GM21360 (cell line): Measurements from ENCODE around the gene NEMP2.

ENCODE experiments used
- ATAC-seq: cut with Tn5 transposase; IDR thresholded peaks from one replicate; pipeline ENCODE4 v1.9.1; 2021; ENCODE audit warnings: mild to moderate bottlenecking, moderate library complexity; ENCODE audit not compliant: unreplicated experiment

The NEMP2 gene

DNA sequence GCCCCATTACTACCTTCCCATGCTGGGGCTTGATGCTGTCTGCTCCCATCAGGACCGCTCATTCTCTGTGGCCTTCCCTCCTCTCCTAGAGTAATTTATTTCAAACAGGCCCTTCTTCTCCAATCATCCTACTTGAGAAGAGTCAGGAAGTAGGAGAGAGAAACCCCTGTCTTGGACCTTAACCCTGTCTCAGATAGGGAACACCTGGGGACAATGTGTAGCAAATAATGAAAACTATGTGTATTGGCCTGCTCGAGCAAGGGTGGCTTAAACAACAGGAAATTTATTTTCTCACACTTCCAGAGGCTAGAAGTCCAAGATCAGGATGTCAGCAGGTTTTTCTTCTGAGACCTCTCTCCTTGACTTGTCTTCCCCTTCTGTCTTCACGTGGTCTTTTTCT lies 26.6 kb upstream of the NEMP2 start:
- ATAC-seq, result no peak

- no peak for ATAC-seq
Observed at GRCh38 chr2:190554357-190555006, 20.0 kb upstream of the NEMP2 start.

GRCh38 chr2:190553254-190553653 lies 18.7 kb upstream of the NEMP2 start:
- ATAC-seq, result no peak

GRCh38 chr2:190551928-190552327 lies 17.4 kb upstream of the NEMP2 start:
- peak; percentile 74 for ATAC-seq

DNA sequence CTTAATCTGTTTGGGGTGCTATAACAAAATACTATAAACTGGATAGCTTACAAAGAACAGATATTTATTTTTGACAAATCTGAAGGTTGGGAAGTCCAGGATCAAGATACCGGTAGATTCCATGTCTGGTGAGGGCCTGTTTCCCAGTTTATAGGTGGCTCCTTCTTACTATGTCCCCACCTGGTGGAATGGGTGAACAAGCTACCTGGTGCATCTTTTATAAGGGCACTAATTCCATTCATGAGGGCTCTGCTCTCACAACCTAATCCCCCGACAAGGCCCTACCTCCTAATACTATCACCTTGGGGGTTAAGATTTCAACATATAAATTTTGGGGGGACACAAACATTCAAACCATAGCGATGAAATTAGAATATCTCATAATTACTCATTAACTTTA lies 15.6 kb upstream of the NEMP2 start:
- no peak for ATAC-seq

DNA sequence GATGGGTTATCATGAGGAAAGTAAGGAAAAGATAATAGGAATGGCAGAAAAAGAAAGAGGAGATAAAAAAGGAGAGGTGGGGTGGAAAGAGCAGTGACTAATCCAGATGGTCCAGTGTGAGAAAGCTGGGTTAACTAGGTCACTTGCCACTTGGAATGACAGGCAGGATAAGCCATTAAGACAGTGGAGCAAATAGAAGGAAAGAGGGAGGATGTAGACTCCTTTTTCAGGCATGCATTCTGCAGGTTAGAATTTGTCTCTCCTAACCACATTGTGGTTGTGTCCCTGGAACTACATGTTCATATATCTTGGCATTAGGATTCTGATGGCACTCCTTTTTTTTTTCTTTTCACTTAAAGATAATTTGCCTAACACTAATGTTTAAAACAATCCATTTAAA lies 13.4 kb upstream of the NEMP2 start:
- no peak for ATAC-seq

DNA sequence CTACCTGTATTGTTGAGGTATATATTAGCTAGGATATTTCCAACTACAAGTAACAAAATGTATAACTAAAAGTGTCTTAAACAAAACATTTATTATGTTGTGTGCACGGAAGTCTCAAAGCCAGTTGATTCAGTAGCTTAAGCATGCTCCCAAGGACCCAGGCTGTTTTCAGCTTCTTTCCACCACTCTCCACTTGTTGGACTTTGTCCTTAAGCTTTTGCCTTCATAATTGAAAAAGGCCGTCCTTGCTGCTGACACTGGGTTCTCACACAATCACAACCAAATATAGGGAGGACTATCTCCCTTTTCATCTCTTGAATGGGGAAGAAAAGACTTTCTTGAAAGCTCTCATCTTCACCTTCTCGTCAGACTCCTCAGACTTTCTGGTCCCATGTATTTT lies 12.2 kb upstream of the NEMP2 start:
- no peak for ATAC-seq

DNA sequence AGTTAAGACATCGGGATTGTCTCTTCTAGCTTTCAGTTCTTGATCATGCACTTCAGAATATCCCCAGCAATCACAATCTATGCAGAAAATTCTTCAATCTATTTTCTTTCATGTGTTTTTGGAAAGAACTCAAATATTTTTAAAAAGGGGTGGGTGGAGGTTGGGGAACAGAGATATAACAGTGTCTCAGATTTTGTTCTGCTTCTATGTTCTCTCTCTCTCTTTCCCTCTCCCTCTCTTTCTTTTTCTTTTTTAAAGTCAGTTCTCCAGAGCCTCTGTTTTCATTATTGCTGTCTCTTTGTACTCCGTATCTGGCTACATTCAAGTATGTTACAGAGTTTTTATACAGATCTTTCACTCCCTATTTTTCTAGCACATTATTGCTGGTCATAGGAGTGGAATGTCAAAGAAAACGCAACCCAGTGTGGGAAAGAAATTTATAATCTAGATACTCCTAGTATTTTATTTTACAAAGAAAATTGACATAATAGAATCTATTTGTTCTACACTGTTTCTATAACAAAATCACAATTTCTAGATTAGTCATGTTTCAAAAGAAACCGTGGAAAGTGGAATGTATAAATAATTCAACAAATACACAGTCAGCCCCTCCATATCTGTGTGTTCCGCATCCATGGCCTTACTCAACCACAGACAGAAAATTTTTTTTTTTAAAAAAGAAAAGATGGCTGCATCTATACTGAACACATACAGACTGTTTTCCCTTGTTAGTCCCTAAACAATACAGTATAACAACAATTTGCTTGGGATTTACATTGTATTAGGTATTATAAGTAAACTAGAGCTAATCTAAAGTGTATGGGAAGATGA lies 11.2 kb upstream of the NEMP2 start:
- ATAC-seq, result no peak

- no peak for ATAC-seq
Observed at GRCh38 chr2:190545093-190545492, 10.6 kb upstream of the NEMP2 start.

DNA sequence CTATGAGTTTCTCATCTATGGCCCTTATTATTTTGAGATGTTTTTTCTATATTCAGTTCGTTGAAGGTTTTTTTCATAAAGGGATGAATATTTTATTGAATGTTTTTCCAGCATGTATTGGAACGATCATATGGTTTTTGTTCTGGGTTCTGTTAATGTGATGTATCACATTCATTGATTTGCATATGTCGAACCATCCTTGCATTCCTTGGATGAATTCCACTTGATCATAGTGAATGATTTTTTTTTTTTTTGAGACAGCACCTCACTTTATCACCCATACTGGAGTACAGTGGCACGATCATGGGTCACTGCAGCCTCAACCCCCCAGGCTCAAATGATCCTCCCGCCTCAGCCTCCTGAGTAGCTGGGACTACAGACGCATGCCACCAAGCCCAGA lies 5.5 kb upstream of the NEMP2 start:
- ATAC-seq, result no peak

- ATAC-seq, result no peak
Observed at GRCh38 chr2:190538201-190538600, 3.7 kb upstream of the NEMP2 start.

- ATAC-seq, result no peak
Observed at GRCh38 chr2:190537765-190538164, 3.2 kb upstream of the NEMP2 start.

- no peak for ATAC-seq
Observed at GRCh38 chr2:190535586-190535985, 1.1 kb upstream of the NEMP2 start.

DNA sequence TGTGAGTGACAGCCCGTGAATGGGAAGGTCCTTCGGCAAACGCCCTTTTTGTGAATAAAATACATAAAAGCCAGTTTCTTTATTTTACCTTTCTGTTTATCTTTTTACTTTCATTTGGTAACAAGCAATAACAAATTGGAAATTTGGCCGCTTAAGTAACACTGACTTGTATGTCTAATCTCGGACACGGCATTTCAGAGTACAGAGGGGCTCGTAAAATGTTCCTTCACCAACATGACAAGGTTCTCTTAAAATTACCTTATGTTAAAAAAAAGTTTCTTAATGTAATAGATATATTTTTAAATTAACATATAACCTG lies 558 bp upstream of the NEMP2 start:
- no peak for ATAC-seq

- ATAC-seq, result peak; percentile 19
Observed at GRCh38 chr2:190533968-190534309, 583 bp downstream of the NEMP2 start.

DNA sequence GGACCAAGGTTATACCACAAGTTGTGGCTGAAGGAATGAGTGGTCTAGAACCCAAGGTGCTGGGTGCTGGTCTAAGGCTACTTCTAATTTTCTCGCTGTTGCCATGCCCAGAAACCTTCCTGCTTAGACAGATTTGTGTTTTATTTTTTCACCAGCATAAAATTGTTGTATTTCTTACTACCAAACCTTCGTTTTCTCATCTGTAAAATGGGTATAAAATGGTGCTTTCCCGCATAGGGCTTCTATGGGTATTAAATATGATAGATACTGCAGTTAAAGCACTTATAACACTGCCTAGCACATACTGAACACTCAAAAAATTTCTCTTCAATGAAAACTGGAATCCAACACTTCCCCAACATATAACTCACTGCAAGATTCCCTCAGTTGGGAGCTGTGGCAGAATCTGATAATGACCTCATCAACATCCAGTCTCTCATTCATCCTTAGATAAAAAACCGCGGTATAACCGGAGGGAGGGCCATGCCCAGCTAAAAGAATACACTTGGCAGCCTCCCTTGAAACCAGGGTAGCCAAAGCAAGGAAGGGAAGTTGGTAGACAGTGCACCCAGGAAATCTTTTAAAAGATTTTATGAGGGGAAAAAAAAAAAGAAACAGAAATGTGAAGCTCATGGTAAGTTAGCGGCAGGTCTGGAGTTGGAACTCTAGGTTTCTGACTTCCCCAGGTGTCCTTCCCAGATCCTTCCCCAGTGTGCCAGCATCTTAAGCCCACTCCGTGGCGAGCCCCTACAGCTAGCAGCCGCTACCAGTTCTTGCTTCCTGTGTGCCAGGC lies 1.2 kb downstream of the NEMP2 start:
- no peak for ATAC-seq

GRCh38 chr2:190532581-190532980 lies 1.9 kb downstream of the NEMP2 start:
- no peak for ATAC-seq

- ATAC-seq, result no peak
Observed at GRCh38 chr2:190530248-190530900, 4.1 kb downstream of the NEMP2 start.

- no peak for ATAC-seq
Observed at GRCh38 chr2:190529486-190530247, 4.9 kb downstream of the NEMP2 start.

GRCh38 chr2:190528521-190529001 lies 6.0 kb downstream of the NEMP2 start:
- no peak for ATAC-seq

DNA sequence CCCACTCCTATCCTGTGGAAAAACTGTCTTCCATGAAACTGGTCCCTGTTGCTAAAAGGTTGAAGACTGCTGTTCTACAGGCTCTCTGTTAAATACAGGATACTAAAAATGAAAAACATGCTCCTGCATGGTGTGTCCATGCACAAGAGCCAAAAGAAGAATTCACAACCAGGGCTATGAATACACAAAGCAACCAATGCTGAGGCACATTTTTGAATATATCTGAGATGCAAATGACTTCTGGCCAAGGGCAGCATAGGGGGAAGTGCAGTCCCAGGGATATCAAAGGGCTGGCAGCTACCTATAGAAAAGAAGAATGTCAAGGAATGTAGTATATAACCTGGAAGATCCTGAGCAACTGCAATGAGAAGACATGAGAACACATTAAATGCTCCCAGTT lies 6.6 kb downstream of the NEMP2 start:
- no peak for ATAC-seq
